SJSA1 (cell line): ENCODE measurements around the gene SLITRK6. TPM values are rescaled to one million over a fixed set of nuclear protein-coding genes. Genes with fewer than 3 reads are reported as not detected.
"Not testable (repeated sequence)": the region's sequence is repeated elsewhere in the genome, so short reads cannot be mapped to it uniquely, and the experiment has no call there.

Experiments
- DNase-seq, 2 experiments: peaks; one replicate each; pipeline ENCODE4 v3.0.0-alpha.2; 2015 to 2020; ENCODE audit warnings: low spot score in 2 of 2, low read depth in 1 of 2
- H3K27ac ChIP-seq: fragments of 250-450 bp; sonication (Bioruptor Pico); 2 replicates; pipeline ENCODE4 v1.5.1; 2020; ENCODE audit warnings: mild to moderate bottlenecking, moderate library complexity
- H3K27me3 ChIP-seq: fragments of 250-450 bp; sonication (Bioruptor Pico); replicated peaks from 2 replicates; pipeline ENCODE4 v1.5.1; 2020; ENCODE audit warnings: mild to moderate bottlenecking, moderate library complexity
- H3K36me3 ChIP-seq: fragments of 250-450 bp; sonication (Bioruptor Pico); 2 replicates; pipeline ENCODE4 v1.5.1; 2020; ENCODE audit warnings: mild to moderate bottlenecking
- H3K4me1 ChIP-seq: fragments of 250-450 bp; sonication (Bioruptor Pico); replicated peaks from 2 replicates; pipeline ENCODE4 v1.6.1; 2021; ENCODE audit warnings: mild to moderate bottlenecking
- H3K4me3 ChIP-seq: fragments of 250-450 bp; sonication (Bioruptor Pico); 2 replicates; pipeline ENCODE4 v1.5.1; 2020; ENCODE audit warnings: mild to moderate bottlenecking
- H3K9me3 ChIP-seq: fragments of 250-450 bp; sonication (Bioruptor Pico); replicated peaks from 2 replicates; pipeline ENCODE4 v1.5.1; 2020; ENCODE audit warnings: mild to moderate bottlenecking
- total RNA-seq: library from RNA; depleted of rRNA; stranded (reverse); fragments of >200 nt; shearing (Covaris generic); gene quantifications from 2 replicates; pipeline ENCODE4 v1.2.3, GENCODE V29; 2014

SLITRK6 gene
- total RNA-seq, 1 experiment from 2014 or later = 0.32 TPM

DNA sequence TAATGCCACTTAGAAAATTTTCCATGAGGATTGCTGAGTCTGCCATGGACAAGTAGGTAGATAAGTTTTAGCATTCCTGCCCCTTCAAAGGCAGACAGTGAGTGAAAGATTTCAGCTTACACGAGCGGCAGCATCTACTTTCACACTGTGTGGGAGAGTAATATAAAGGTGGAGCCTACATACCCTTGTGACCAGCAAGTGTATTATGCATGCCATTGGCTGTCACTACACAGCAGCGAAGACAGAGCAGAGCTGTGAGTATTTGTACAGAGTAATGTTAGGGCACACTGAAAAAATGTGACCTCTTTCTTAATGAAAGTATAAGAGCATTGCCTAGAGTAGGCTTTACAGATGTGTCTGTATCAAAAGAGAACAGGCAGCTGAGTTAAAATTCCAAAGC, 14.0 kb downstream of the SLITRK6 start:
- no peak for DNase-seq
- no peaks in the 10 kb centered on the region for H3K36me3 ChIP-seq
- H3K9me3 ChIP-seq = no peaks in the 10 kb centered on the region
- no peaks in the 10 kb centered on the region for H3K4me1 ChIP-seq
- H3K27me3 ChIP-seq = no peaks in the 10 kb centered on the region
- no peak overlapping the region for H3K27ac ChIP-seq
- H3K4me3 ChIP-seq = no peak overlapping the region

DNA sequence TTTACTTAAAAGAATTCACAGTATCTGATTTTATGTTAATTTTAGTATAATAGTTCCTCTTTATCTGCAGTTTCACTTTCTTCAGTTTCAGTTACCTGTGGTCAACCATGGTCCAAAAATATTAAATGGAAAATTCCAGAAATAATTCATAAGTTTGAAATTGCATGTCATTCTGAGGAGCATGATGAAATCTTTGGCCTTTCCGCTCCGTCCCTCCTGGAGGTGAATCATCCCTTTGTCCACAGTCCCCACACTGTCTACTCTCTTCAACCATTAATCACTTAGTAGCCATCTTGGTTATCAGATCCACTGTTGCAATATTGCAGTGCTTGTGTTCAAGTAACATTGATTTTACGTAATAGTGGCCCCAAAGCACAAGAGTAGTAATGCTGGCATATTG, 26.9 kb downstream of the SLITRK6 start:
- Histone ChIP-seq H3K9me3 (no peaks in the 10 kb centered on the region), H3K4me3 (no peak overlapping the region), H3K27ac (no peak overlapping the region), H3K4me1 (no peaks in the 10 kb centered on the region), H3K27me3 (no peaks in the 10 kb centered on the region), H3K36me3 (no peaks in the 10 kb centered on the region)
- no peak for DNase-seq

DNA sequence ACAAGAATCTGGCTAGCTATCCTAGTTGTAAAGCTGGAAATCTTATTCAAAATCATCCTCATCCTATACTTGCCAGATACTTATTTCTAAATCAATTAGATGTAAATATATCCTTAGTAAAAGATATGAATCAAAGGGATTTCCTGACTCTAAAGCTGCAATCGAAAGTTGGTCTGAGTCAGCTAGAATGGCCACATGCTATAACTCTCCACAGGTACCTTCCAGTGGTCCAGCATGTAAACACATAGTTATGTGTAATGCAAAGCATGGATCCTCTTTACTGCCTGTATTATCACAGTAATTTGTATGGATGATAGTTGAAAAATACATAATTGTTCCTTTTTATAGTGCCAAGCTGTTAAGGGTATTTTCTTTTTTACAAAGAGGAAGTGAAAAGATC, 27.4 kb downstream of the SLITRK6 start:
- Histone ChIP-seq H3K36me3 (no peaks in the 10 kb centered on the region), H3K9me3 (no peaks in the 10 kb centered on the region), H3K27me3 (no peaks in the 10 kb centered on the region), H3K4me3 (no peak overlapping the region), H3K27ac (no peak overlapping the region), H3K4me1 (no peaks in the 10 kb centered on the region)
- no peak for DNase-seq

DNA sequence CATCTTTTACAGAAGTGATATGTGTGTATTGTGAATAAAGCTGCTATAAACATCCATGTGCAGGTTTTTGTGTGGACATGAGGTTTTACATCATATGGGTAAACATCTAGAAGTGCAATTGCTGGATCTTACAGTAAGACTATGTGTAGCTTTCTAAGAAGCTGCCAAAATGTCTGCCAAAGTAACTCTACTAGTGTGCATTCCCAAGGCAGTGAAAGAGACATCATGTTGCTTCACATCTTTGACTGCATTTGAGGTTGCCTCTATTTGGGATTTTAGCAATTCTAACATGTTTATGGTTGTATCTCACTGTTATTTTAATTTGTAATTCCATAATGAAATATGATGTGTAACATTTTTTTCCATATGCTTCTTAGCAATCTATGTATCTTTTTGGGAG, 30.3 kb downstream of the SLITRK6 start:
- Histone ChIP-seq H3K4me3 (no peak overlapping the region), H3K27ac (no peak overlapping the region), H3K27me3 (no peaks in the 10 kb centered on the region), H3K9me3 (no peaks in the 10 kb centered on the region), H3K36me3 (no peaks in the 10 kb centered on the region), H3K4me1 (no peaks in the 10 kb centered on the region)
- no peak for DNase-seq

DNA sequence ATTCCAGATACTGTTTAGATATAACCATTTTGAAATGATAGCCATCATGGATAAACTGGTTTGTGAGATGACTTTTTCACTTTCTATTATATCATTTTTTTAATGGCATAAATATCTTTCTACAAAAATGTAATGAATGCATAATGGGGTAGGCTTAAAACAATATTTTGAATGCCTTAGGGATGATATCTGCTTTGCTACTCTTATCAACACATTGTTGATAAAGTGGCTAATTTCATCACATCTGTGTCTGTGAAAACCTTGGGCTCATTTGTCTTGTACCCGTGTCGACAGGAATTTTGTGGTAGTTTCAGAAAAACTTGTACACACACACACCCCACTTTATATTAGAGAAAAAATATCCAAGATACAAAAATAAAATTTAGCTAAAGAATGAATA, 44.1 kb downstream of the SLITRK6 start:
- Histone ChIP-seq H3K36me3 (no peaks in the 10 kb centered on the region), H3K9me3 (no peaks in the 10 kb centered on the region), H3K4me3 (no peak overlapping the region), H3K27ac (no peak overlapping the region), H3K4me1 (no peaks in the 10 kb centered on the region), H3K27me3 (no peaks in the 10 kb centered on the region)
- no peak for DNase-seq

DNA sequence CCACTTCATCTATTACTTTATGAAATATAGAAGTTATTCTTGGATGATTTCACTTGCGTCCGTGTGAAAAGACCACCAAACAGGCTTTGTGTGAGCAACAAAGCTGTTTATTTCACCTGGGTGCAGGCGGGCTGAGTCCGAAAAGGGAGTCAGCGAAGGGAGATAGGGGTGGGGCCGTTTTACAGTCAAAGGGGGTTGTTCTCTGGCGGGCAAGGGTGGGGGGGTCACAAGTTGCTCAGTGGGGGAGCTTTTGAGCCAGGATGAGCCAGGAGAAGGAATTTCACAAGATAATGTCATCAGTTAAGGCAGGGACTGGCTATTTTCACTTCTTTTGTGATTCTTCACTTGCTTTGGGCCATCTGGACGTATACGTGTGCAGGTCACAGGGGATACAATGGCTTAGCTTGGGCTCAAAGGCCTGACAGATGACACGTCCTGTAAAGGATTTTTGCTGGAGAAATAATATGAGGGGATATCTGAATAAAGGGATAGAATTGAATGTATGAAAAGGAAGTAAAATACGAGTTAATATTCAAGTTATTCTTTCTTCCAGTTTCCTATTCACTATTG, 55.9 kb downstream of the SLITRK6 start:
- H3K36me3 ChIP-seq, H3K27me3 ChIP-seq, H3K4me3 ChIP-seq, H3K27ac ChIP-seq, DNase-seq, H3K4me1 ChIP-seq, H3K9me3 ChIP-seq: not testable (repeated sequence)
